Stimulated activated CD4-positive, alpha-beta T cell treated with anti-CD3 and anti-CD28 coated beads, Interleukin-2, amount 100 ng/mL, for 48 hours (primary cell): ENCODE results near the gene TPSAB1.
"Not testable (repeated sequence)": the region's sequence is repeated elsewhere in the genome, so short reads cannot be mapped to it uniquely, and the experiment has no call there.

Experiments
- DNase-seq, 2 donors: peaks; one replicate each; pipeline ENCODE4 v3.0.0-alpha.2; 2020

Gene TPSAB1

GRCh38 chr16:1271724-1272413, 31.4 kb downstream of the TPSAB1 start:
- not testable (repeated sequence) for DNase-seq

GRCh38 chr16:1272453-1273198, 32.1 kb downstream of the TPSAB1 start:
- DNase-seq, result no peak

- DNase-seq, result no peak
These were observed 33.3 kb downstream of the TPSAB1 start for GRCh38 chr16:1273816-1274215.

GRCh38 chr16:1274767-1275166, 34.3 kb downstream of the TPSAB1 start:
- no peak for DNase-seq

- no peak for DNase-seq
These were observed 35.5 kb downstream of the TPSAB1 start for GRCh38 chr16:1275791-1276579.

GRCh38 chr16:1276580-1276878, 36.0 kb downstream of the TPSAB1 start:
- DNase-seq, result no peak

GRCh38 chr16:1277151-1277598, 36.7 kb downstream of the TPSAB1 start:
- DNase-seq, result no peak

- no peak for DNase-seq
These were observed 37.2 kb downstream of the TPSAB1 start for GRCh38 chr16:1277617-1278282.

GRCh38 chr16:1278477-1278876, 38.0 kb downstream of the TPSAB1 start:
- no peak for DNase-seq

- no peak for DNase-seq
These were observed 38.8 kb downstream of the TPSAB1 start for GRCh38 chr16:1279081-1279944.

- no peak for DNase-seq
These were observed 39.6 kb downstream of the TPSAB1 start for GRCh38 chr16:1279945-1280589.

GRCh38 chr16:1280783-1281182, 40.3 kb downstream of the TPSAB1 start:
- no peak for DNase-seq

GRCh38 chr16:1281517-1281916, 41.0 kb downstream of the TPSAB1 start:
- DNase-seq, result no peak

- no peak for DNase-seq
These were observed 41.9 kb downstream of the TPSAB1 start for GRCh38 chr16:1282324-1282973.

GRCh38 chr16:1283296-1283695, 42.8 kb downstream of the TPSAB1 start:
- DNase-seq, result no peak

- no peak for DNase-seq
These were observed 43.6 kb downstream of the TPSAB1 start for GRCh38 chr16:1283996-1284616.

- DNase-seq, result no peak
These were observed 45.4 kb downstream of the TPSAB1 start for GRCh38 chr16:1285669-1286512.

- DNase-seq, result no peak
These were observed 46.1 kb downstream of the TPSAB1 start for GRCh38 chr16:1286513-1287094.

- no peak for DNase-seq
These were observed 47.6 kb downstream of the TPSAB1 start for GRCh38 chr16:1287982-1288670.
